Testis (tissue), 2 donors: Measurements from ENCODE around the gene PRUNE1.

Source experiments
- POLR2A ChIP-seq: fragments of 450-650 bp; IDR thresholded peaks from one replicate; pipeline ENCODE4 v1.6.1; 2017; ENCODE audit warnings: antibody characterized with exemption, mild to moderate bottlenecking, moderate library complexity
- TF ChIP-seq, protein P1 (sequence below), 3 experiments: fragments of 450-650 bp in 2 of 3; fragments of 200-600 bp in 1 of 3; sonication (generic) in 1 of 3; IDR thresholded peaks; one replicate each; pipeline ENCODE4 v1.5.1; 2016 to 2019; ENCODE audit warnings: antibody characterized with exemption in 3 of 3, mild to moderate bottlenecking in 2 of 3, moderate library complexity in 1 of 3

GRCh38 chr1:151055581-151055980 lies 47.3 kb downstream of the PRUNE1 start:
- TF ChIP-seq, protein P1, sequence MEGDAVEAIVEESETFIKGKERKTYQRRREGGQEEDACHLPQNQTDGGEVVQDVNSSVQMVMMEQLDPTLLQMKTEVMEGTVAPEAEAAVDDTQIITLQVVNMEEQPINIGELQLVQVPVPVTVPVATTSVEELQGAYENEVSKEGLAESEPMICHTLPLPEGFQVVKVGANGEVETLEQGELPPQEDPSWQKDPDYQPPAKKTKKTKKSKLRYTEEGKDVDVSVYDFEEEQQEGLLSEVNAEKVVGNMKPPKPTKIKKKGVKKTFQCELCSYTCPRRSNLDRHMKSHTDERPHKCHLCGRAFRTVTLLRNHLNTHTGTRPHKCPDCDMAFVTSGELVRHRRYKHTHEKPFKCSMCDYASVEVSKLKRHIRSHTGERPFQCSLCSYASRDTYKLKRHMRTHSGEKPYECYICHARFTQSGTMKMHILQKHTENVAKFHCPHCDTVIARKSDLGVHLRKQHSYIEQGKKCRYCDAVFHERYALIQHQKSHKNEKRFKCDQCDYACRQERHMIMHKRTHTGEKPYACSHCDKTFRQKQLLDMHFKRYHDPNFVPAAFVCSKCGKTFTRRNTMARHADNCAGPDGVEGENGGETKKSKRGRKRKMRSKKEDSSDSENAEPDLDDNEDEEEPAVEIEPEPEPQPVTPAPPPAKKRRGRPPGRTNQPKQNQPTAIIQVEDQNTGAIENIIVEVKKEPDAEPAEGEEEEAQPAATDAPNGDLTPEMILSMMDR (IDR thresholded peaks at IDR 0.05): no peak
- no peak for TF ChIP-seq POLR2A
